Measurements from ENCODE around the gene CLPTM1L. TPM values are rescaled to one million over a fixed set of nuclear protein-coding genes. Genes with fewer than 3 reads are reported as not detected.

The CLPTM1L gene
- total and polyA plus RNA-seq, 2 donors from 2014 or later: 96.6 to 135 TPM

- Histone ChIP-seq H3K9ac (ENCODE audit: low read length in 3 of 3) (no peak overlapping the region), H3K36me3 (ENCODE audit: control insufficient read depth in 2 of 3, insufficient read depth in 3 of 3, low read length in 3 of 3) (no peaks in the 10 kb centered on the region), H3K27ac (ENCODE audit: low read depth in 2 of 2, low read length in 2 of 2) (no peak overlapping the region), H3K27me3 (ENCODE audit: control insufficient read depth, insufficient read depth, low read length) (no peaks in the 10 kb centered on the region), H3K9me3 (ENCODE audit: control insufficient read depth in 2 of 3, insufficient read depth in 1 of 3, low read length in 3 of 3) (no peaks in the 10 kb centered on the region), H3K4me3 (ENCODE audit: low read length in 3 of 3) (no peak overlapping the region), H3K4me1 (ENCODE audit: control insufficient read depth in 2 of 3, insufficient read depth in 2 of 3, low read depth in 1 of 3, low read length in 3 of 3) (no peaks in the 10 kb centered on the region)
- FAIRE-seq: no peak
- intact Hi-C loops (cut with DNase I): no loop called here
- no peak for DNase-seq
- TF ChIP-seq, protein P1, sequence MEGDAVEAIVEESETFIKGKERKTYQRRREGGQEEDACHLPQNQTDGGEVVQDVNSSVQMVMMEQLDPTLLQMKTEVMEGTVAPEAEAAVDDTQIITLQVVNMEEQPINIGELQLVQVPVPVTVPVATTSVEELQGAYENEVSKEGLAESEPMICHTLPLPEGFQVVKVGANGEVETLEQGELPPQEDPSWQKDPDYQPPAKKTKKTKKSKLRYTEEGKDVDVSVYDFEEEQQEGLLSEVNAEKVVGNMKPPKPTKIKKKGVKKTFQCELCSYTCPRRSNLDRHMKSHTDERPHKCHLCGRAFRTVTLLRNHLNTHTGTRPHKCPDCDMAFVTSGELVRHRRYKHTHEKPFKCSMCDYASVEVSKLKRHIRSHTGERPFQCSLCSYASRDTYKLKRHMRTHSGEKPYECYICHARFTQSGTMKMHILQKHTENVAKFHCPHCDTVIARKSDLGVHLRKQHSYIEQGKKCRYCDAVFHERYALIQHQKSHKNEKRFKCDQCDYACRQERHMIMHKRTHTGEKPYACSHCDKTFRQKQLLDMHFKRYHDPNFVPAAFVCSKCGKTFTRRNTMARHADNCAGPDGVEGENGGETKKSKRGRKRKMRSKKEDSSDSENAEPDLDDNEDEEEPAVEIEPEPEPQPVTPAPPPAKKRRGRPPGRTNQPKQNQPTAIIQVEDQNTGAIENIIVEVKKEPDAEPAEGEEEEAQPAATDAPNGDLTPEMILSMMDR (IDR thresholded peaks at IDR 0.05; ENCODE audit: borderline replicate concordance, extremely low read depth, insufficient read depth): no peak
These were observed 76.8 kb downstream of the CLPTM1L start for GRCh38 chr5:1268056-1268455.

Small RNAs within 50 kb of the gene (microRNA-seq; reads per million reads assigned to microRNA genes)
- gene MIR4457: not detected

Other genes starting within 250 kb of the CLPTM1L start
- gene SLC12A7, start 233.0 kb downstream of the CLPTM1L start, total RNA-seq: 92.9 TPM
- gene SLC12A7, start 233.0 kb downstream of the CLPTM1L start, polyA plus RNA-seq (ENCODE audit: insufficient read depth, low read depth, low replicate concordance): 28.2 TPM
- 2.2 TPM for gene SLC6A19, start 143.5 kb downstream of the CLPTM1L start, total RNA-seq
- 69.3 TPM for gene SLC6A19, start 143.5 kb downstream of the CLPTM1L start, polyA plus RNA-seq (ENCODE audit: insufficient read depth, low read depth, low replicate concordance)
- not detected for gene SLC6A18, start 119.7 kb downstream of the CLPTM1L start, total RNA-seq
- 1.5 TPM for gene SLC6A18, start 119.7 kb downstream of the CLPTM1L start, polyA plus RNA-seq (ENCODE audit: insufficient read depth, low read depth, low replicate concordance)
- gene TERT, start 50.0 kb downstream of the CLPTM1L start, total RNA-seq: 0.91 TPM
- not detected for gene TERT, start 50.0 kb downstream of the CLPTM1L start, polyA plus RNA-seq (ENCODE audit: insufficient read depth, low read depth, low replicate concordance)
- gene SLC6A3, start 100.3 kb upstream of the CLPTM1L start, total RNA-seq: 0.54 TPM
- gene SLC6A3, start 100.3 kb upstream of the CLPTM1L start, polyA plus RNA-seq (ENCODE audit: insufficient read depth, low read depth, low replicate concordance): 0.09 TPM
- gene LPCAT1, start 178.9 kb upstream of the CLPTM1L start, total RNA-seq: 46.5 TPM
- 22.2 TPM for gene LPCAT1, start 178.9 kb upstream of the CLPTM1L start, polyA plus RNA-seq (ENCODE audit: insufficient read depth, low read depth, low replicate concordance)

Data from kidney (tissue), 14 donors.